T-helper 2 cell (primary cell): ENCODE measurements around the gene EPO.
"Not testable (repeated sequence)": the region's sequence is repeated elsewhere in the genome, so short reads cannot be mapped to it uniquely, and the experiment has no call there.

Experiments
- DNase-seq, 5 experiments: peaks; one replicate each; pipeline versions ENCODE4 v3.0.0 to v3.0.0-alpha.2; 2012 to 2022

EPO gene

DNA sequence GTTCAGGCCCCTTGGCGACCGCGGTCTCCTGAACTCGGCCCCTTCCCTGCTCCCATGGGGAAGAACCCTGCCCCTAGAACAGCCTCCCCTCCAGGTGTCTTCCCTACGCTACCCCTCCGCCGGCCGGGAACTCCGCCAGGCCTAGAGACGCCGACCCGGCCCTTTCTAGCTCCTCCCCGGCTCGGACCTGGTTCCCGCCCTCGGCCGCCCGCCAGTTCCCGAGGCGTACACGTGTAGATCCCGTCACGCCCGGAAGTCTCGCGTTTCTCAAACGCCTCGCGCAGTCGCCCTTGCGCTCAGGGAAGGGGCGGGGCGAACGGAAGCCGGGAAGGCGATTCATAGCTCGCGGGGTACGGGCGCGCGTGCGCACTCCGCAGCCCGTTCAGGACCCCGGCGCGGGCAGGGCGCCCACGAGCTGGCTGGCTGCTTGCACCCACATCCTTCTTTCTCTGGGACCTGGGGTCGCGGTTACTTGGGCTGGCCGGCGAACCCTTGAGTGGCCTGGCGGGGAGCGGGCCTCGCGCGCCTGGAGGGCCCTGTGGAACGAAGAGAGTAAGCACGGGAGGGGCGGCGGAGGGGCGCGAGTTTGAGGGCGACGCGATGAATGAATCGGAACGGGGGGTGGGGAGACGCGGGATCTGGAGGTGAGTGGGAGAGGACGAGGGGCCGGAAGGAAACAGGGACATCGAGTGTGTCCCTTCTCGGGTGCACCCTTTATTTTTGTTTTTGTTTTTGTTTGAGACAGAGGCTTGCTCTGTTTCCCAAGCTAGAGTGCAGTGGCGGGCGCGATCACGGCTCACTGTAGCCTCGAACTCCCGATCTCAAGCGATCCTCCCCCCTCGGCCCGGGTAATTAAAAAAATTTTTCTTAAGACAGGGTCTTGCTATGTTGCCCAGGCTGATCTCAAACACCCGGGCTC lies 14.3 kb upstream of the EPO start, which contains the start of gene POP7:
TSS of gene POP7 (plus strand) at position 369 of the 919 bp plus-strand sequence. CDS start 710 bp downstream, outside the sequence.
- DNase-seq = peak; percentile 95 to 98 (median 98)

DNA sequence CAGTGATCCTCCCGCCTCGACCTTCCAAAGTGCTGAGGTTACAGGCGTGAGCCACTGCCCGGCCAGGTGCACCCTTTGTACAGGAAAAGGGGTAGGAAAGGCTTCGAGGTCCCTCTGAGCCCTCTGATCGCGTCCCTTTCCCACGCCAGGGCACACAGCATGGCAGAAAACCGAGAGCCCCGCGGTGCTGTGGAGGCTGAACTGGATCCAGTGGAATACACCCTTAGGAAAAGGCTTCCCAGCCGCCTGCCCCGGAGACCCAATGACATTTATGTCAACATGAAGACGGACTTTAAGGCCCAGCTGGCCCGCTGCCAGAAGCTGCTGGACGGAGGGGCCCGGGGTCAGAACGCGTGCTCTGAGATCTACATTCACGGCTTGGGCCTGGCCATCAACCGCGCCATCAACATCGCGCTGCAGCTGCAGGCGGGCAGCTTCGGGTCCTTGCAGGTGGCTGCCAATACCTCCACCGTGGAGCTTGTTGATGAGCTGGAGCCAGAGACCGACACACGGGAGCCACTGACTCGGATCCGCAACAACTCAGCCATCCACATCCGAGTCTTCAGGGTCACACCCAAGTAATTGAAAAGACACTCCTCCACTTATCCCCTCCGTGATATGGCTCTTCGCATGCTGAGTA lies 13.5 kb upstream of the EPO start:
- DNase-seq = no peak

DNA sequence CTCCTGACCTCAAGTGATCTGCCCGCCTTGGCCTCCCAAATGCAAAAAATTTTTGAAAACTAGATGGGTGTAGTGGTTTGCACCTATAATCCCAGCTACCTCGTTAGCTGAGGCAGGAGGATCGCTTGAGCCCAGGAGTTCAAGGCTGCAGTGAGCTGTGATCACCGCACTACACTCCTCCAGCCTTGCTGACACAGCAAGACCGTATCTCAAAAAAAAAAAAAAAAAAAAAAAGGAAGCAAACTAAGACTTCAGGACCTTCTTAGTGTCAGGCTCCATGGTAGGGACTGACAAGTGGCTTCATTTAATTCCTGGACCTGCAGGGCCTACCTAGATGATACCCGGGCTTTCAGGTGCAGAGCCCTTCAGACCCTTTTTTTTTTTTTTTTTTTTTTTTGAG lies 11.9 kb upstream of the EPO start:
- no peak for DNase-seq

DNA sequence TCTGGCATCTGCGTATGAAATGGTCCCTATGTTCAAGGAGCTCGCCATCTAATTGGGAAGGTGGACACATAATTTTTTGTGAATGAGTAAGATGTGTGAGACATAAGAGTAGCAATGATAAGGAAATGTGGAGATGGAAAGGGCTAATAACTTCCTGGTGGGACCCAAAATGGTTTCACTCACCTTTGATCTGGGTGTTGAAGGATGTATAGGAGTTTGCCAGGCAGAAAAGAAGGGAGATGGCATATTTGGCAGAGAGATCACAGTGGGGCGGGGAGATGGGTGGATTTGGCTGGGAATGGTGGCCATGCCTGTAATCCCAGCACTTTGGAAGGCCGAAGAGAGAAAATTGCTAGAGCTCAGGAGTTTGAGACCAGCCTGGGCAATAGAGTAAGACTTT lies 9.8 kb upstream of the EPO start:
- DNase-seq = no peak

DNA sequence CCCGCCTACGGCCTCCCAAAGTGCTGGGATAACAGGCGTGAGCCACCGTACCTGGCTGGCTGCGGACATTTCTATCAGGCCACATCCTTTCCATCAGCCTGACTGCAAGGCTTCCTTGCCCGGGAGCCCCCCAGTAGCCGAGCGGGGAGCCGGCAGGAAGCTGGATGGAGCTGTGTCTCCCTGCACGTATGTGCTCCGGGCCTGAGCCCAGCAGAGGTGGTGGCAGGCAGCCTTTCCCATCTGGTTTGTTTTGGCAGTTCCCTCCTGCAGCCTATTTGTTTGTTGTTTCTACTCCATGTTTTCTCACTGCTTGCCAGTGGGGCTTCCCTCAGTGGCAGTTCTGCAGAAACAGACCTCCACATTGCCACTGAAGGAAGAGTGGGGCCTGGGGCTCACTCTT lies 8.9 kb upstream of the EPO start:
- no peak for DNase-seq

DNA sequence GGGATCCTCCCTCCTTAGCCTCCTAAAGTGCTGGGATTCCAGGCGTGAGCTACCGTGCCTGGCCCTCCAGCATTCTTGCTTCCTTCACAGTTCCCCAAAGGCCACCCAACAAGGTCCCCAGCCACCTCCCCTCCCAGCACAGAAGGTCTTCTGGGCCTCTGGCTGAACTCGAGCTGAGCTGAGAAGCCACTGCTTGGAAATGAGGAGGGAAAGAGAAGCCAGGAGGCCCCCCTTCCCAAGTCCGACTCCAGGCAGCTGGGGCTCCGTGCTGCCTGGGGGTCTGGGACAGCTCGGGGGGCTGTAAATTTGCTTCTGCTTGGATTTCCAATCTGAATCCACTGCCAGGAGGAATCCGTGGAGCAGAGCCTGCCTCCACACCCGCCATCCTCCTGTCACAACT lies 5.5 kb upstream of the EPO start:
- no peak for DNase-seq

DNA sequence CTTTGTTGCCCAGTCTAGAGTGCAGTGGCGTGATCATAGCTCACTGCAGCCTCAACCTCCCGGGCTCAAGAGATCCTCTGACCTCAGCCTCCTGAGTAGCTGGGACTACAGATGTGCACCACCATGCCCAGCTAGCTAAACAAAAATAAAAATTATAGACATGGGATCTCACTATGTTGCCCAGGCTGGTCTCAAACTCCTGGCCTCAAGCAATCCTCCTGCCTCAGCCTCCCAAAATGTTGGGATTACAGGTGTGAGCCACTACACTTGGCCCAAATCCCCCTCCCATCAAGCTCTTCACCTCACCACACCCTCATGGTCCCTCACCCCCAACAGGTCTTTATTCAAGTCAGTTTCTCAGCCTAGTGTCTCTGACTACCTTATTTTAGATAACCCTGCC lies 3.2 kb upstream of the EPO start:
- not testable (repeated sequence) for DNase-seq

DNA sequence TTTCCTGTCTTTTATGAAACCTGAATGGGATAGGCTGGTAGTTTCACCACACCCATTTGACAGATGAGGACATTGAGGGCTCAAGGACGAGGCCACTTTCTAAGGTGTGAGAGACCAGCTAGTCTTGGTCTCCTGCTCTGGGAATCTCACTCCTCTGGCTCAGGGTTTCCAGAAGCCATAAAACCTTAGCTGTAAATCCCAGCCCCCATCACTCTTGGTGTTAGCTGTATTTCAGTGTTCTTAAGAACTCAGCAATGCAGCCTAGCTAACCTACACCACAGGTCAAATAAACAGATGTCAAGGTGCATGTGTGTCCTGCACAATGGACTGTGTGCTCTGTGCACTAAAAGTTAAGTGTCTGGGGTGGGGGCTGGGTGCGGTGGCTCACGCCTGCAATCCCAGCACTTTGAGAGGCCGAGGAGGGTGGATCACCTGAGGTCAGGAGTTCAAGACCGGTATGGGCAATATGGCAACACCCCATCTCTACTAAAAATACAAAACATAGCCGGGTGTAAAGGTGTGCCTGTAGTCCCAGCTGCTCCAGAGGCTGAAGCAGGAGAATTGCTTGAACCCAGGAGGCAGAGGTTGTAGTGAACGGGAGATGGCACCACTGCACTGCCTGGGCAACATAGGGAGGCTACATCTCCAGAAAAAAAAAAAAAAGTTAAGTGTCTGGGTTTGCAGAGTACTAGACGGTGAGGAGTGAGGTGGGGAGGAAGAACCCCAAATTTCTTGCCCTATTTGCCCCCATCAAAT lies 567 bp upstream of the EPO start:
- DNase-seq = no peak

DNA sequence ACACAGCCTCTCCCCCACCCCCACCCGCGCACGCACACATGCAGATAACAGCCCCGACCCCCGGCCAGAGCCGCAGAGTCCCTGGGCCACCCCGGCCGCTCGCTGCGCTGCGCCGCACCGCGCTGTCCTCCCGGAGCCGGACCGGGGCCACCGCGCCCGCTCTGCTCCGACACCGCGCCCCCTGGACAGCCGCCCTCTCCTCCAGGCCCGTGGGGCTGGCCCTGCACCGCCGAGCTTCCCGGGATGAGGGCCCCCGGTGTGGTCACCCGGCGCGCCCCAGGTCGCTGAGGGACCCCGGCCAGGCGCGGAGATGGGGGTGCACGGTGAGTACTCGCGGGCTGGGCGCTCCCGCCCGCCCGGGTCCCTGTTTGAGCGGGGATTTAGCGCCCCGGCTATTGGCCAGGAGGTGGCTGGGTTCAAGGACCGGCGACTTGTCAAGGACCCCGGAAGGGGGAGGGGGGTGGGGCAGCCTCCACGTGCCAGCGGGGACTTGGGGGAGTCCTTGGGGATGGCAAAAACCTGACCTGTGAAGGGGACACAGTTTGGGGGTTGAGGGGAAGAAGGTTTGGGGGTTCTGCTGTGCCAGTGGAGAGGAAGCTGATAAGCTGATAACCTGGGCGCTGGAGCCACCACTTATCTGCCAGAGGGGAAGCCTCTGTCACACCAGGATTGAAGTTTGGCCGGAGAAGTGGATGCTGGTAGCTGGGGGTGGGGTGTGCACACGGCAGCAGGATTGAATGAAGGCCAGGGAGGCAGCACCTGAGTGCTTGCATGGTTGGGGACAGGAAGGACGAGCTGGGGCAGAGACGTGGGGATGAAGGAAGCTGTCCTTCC lies 620 bp downstream of the EPO start:
- no peak for DNase-seq

DNA sequence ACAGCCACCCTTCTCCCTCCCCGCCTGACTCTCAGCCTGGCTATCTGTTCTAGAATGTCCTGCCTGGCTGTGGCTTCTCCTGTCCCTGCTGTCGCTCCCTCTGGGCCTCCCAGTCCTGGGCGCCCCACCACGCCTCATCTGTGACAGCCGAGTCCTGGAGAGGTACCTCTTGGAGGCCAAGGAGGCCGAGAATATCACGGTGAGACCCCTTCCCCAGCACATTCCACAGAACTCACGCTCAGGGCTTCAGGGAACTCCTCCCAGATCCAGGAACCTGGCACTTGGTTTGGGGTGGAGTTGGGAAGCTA lies 1.2 kb downstream of the EPO start:
- DNase-seq = no peak

DNA sequence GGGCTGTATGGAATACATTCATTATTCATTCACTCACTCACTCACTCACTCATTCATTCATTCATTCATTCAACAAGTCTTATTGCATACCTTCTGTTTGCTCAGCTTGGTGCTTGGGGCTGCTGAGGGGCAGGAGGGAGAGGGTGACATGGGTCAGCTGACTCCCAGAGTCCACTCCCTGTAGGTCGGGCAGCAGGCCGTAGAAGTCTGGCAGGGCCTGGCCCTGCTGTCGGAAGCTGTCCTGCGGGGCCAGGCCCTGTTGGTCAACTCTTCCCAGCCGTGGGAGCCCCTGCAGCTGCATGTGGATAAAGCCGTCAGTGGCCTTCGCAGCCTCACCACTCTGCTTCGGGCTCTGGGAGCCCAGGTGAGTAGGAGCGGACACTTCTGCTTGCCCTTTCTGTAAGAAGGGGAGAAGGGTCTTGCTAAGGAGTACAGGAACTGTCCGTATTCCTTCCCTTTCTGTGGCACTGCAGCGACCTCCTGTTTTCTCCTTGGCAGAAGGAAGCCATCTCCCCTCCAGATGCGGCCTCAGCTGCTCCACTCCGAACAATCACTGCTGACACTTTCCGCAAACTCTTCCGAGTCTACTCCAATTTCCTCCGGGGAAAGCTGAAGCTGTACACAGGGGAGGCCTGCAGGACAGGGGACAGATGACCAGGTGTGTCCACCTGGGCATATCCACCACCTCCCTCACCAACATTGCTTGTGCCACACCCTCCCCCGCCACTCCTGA lies 2.4 kb downstream of the EPO start:
- no peak for DNase-seq

DNA sequence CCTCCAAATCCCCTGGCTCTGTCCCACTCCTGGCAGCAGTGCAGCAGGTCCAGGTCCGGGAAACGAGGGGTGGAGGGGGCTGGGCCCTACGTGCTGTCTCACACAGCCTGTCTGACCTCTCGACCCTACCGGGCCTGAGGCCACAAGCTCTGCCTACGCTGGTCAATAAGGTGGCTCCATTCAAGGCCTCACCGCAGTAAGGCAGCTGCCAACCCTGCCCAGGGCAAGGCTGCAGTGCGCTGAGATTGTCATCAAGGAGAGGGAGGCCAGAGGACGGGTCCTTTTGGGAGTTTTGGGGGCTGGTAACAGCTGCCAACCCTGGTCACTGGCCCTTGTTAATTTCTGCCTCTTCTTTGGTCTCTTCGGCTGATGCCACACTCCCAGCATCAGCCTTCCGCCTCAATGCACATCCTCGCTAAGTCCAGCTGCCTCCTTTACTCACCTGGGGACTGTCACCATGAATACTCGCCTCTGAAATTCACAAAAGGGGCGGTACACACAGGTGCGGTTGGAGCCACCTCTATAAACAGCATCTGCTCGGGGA lies 3.5 kb downstream of the EPO start:
- DNase-seq = no peak

DNA sequence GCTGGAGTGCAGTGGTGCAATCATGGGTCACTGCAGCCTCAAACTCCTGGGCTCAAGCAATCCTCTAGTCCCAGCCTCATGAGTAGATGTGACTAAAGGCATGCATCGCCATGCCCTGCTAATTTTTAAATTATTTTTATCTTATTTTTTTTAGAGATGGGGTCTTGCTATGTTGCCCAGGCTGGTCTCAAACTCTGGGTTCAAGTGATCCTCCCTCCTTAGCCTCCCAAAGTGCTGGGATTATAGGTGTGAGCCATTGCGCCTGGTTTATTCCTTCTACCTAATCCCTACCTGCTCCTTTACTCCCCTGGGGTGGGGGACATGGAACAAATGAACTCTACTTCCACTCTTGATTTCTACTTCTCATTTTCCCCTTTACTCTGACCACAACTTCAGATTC lies 4.1 kb downstream of the EPO start:
- not testable (repeated sequence) for DNase-seq

DNA sequence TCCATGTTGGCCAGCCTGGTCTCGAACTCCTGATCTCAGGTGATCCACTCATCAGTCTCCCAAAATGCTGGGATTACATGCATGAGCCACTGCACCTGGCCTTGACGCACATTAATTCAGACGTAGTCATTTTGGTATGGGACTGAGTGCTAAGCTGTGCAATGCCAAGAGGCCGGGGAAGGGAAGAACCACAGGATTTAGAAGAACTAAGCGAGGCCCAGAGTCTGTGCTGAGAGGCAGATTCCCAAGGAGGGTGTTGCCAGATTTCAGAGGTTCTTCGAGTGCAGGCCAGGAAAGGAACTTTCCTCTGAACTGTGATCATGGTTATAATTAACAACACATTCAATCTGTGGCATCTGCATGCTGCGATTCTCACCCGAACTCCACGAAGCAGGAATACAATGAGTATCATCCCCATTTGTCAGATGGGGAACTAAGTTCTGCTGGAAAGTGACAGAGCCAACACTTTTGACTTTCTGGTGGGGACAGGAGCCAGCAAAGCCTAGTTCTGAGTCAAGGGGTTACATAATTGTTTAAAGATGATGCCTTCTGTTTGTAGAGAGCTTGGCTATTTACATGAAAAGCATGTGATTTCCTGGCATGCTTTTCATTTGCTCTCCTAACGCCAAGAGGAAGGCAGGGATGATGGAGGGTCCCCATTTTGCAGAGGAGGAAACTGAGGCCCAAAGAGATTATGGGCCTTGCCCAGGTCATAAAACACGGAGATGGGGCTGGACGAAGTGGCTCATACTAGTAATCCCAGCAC lies 6.9 kb downstream of the EPO start:
- DNase-seq = no peak

DNA sequence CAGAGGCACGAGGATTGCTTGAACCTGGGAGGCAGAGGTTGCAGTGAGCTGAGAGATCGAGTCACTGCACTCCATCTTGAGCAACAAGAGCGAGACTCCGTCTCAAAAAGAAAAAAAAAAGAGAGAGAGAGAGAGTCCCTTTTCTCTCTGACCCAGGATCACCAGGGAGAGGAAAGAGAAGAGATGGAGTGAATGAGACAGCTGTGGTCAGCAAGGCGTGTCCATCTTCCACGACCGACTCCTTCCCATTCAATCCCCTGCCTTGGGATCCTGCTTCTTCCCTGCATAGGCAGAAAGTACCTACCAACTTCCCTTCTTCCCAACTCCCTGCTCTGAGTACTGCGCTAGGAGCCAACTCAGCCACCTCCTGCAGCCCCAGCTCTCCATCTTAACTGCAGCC lies 7.9 kb downstream of the EPO start:
- no peak for DNase-seq

DNA sequence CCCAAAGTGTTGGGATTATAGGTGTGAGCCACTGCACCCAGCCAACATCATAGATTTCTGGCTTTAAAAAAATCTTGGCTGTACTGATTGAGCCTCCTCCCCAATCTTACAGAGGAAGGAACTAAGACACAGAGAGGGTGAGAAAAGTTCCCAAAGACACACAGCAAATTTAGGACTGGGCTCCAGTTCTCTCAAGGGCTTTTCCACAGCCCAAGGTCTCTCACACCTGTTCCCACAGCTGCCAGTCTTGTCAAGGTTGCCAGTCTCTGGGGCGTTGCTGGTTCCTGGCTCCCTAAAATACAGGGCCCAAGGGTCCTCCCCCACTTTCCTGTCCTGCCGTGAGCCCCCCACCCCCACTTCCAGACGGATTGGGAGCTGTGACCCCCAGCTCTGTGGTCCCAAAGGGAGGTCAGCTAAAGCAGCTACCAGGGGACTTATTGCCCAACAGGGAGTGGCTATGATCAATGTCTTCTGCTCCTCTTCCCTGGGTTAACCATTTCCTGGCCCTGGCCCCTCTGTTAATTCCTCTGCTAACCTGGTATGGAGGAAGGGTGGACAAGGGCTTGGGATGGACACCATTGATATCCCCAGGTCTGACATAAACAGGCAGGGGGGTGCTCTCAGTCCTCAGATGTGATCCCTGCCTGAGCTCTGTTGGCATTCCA lies 10.0 kb downstream of the EPO start:
- DNase-seq = no peak

DNA sequence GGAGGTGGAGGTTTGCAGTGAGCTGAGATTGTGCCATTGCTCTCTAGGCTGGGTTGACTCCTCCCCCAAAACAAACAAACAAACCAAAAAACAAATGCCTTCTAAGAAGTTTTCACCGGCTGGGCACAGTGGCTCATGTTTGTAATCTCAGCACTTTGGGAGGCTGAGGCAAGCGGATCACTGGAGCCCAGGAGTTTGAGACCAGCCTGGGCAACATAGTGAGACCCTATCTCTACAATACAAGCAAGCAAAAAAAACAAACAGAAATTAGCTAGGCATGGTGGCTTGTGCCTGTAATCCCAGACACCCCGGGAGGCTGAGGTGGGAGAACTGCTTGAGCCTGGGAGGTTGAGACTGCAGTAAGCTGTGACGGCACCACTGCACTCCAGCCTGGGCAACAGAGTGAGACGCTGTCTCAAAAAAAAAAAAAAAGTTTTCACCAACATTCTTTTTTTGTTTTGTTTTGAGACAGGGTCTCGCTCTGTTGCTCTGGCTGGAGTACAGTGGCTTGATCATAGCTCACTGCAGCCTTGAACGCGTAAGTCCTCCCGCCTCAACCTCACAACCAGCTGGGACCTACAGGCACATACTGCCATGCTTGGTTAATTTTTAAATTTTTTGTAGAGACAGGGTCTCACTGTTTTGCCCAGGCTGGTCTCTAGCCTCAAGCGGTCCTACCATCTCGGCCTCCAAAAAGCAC lies 11.8 kb downstream of the EPO start:
- DNase-seq = no peak

DNA sequence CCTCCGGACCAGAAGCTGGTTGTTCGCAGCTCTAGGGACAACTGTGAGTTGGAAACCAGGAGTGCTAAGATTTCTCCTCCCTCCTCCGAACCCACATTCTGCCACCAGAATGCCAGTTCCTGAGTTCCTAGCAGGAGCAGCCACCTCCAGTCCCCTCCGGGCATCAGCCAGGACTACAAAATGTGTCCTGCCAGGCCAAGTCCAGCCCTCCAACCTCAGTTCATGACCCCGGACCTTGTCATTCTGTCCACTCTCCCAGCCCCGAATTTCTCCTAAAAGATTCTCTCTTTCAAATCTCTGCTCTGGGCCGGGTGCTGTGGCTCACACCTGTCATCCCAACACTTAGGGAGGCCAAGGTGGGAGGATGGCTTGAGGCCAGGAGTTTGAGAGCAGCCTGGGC lies 15.5 kb downstream of the EPO start:
- DNase-seq = no peak

DNA sequence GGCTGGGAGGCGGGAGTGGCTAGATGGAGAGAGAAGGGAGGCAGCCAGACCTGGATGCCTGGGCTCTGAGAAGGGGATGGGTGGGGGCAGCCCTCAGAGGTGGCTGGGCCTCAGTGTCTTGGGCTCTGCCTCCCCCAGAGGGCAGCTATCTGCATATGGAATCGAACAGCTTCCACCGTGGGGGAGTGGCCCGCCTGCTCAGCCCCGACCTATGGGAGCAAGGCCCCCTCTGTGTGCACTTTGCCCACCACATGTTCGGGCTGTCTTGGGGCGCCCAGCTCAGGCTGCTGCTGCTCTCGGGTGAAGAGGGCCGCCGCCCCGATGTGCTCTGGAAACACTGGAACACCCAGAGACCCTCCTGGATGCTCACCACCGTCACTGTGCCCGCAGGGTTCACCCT lies 16.4 kb downstream of the EPO start:
- no peak for DNase-seq

DNA sequence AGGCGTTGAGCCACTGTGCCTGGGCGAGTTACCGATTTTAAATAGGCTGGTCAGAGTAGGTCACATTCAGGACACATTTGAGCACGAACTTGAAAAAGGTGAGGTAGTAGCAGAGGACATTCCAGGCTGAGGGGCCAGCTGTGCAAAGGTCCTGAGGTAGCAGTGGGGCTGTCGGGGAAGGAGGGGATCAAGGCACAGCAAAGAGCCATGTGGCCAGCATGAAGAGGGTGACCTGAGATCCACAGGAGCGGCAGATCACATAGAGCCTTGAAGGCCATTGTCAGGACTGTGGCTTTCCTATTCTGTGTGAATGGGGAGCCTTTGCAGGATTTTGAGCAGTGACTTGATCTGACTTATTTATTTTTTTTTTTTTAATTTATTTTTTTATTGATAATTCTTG lies 19.7 kb downstream of the EPO start:
- DNase-seq = no peak
